SH-SY5Y (cell line): ENCODE data around the gene FGF1.

ENCODE experiments used
- GATA2 ChIP-seq: IDR thresholded peaks from 2 replicates; pipeline ENCODE4 v1.6.1; 2011; ENCODE audit warnings: mild to moderate bottlenecking, low read depth, low read length
- GATA3 ChIP-seq: IDR thresholded peaks from 2 replicates; pipeline ENCODE4 v1.6.1; 2011; ENCODE audit warnings: low read depth, mild to moderate bottlenecking, low read length, moderate library complexity

DNA sequence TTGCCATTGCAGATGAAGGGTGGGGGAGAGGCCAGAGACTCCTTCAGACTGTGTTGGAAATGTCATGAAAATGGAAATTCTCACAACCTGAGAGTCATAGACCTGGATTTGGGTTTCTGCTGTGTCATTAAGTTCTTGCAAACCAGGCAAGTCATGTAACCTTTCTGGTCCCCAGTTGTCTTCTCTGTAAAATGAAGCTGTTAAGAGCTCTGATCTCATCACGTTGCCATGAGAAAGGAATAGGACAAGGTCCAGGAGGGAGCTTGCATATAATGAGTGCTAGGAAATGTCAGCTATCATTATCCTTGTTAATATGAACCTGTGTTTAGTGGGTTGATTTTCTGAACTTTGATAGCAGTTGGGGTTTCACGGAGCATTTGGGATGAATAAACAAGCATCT lies 59.1 kb downstream of the FGF1 start:
- TF ChIP-seq GATA2 (no peak), GATA3 (no peak)
